SK-N-SH treated with all-trans-retinoic acid at 6 μM for 48 hours (cell line): ENCODE data around the gene SLC19A1.

Experiments used
- GLIS3 ChIP-seq: fragments of 250-450 bp; sonication (Bioruptor Pico); IDR thresholded peaks from 2 replicates; pipeline ENCODE4 v1.5.0; 2020; ENCODE audit warnings: mild to moderate bottlenecking, moderate library complexity
- RARB ChIP-seq: fragments of 250-450 bp; sonication (Bioruptor Pico); IDR thresholded peaks from 2 replicates; pipeline ENCODE4 v1.8.0; 2021; ENCODE audit warnings: mild to moderate bottlenecking, moderate library complexity
- TOX ChIP-seq: fragments of 250-450 bp; sonication (Bioruptor Pico); IDR thresholded peaks from 2 replicates; pipeline ENCODE4 v1.8.0; 2021; ENCODE audit warnings: mild to moderate bottlenecking, moderate library complexity, borderline replicate concordance
- ZC3H10 ChIP-seq: fragments of 250-450 bp; sonication (Bioruptor Pico); IDR thresholded peaks from 2 replicates; pipeline ENCODE4 v1.5.1; 2021; ENCODE audit warnings: mild to moderate bottlenecking, moderate library complexity
- ZFP3 ChIP-seq: fragments of 250-450 bp; sonication (Bioruptor Pico); IDR thresholded peaks from 2 replicates; pipeline ENCODE4 v1.5.0; 2020; ENCODE audit warnings: mild to moderate bottlenecking, moderate library complexity
- ZFP30 ChIP-seq: fragments of 450-650 bp; formaldehyde crosslinking; IDR thresholded peaks from 2 replicates; pipeline ENCODE4 v1.5.0; 2022; ENCODE audit warnings: mild to moderate bottlenecking, moderate library complexity
- ZNF565 ChIP-seq: fragments of 450-650 bp; formaldehyde crosslinking; conservative IDR thresholded peaks from 2 replicates; pipeline ENCODE4 v1.5.0; 2020; ENCODE audit warnings: low read depth, mild to moderate bottlenecking, moderate library complexity

GRCh38 chr21:45468051-45468970, 73.9 kb downstream of the SLC19A1 start:
- TF ChIP-seq RARB, result no peak
- no peak for TF ChIP-seq GLIS3 (CRISPR knock-in tag)
- TF ChIP-seq ZC3H10 (CRISPR knock-in tag), result no peak
- TF ChIP-seq ZFP30 (CRISPR knock-in tag), result no peak
- no peak for TF ChIP-seq ZFP3 (CRISPR knock-in tag)
- TF ChIP-seq TOX (CRISPR knock-in tag), result no peak
- no peak for TF ChIP-seq ZNF565 (CRISPR knock-in tag)
